Measurements from ENCODE around the gene TBC1D14.
A peak's percentile ranks its signal among the peaks of the same experiment; 100 is the strongest.
"Not testable (repeated sequence)": the region's sequence is repeated elsewhere in the genome, so short reads cannot be mapped to it uniquely, and the experiment has no call there.

Gene TBC1D14

DNA sequence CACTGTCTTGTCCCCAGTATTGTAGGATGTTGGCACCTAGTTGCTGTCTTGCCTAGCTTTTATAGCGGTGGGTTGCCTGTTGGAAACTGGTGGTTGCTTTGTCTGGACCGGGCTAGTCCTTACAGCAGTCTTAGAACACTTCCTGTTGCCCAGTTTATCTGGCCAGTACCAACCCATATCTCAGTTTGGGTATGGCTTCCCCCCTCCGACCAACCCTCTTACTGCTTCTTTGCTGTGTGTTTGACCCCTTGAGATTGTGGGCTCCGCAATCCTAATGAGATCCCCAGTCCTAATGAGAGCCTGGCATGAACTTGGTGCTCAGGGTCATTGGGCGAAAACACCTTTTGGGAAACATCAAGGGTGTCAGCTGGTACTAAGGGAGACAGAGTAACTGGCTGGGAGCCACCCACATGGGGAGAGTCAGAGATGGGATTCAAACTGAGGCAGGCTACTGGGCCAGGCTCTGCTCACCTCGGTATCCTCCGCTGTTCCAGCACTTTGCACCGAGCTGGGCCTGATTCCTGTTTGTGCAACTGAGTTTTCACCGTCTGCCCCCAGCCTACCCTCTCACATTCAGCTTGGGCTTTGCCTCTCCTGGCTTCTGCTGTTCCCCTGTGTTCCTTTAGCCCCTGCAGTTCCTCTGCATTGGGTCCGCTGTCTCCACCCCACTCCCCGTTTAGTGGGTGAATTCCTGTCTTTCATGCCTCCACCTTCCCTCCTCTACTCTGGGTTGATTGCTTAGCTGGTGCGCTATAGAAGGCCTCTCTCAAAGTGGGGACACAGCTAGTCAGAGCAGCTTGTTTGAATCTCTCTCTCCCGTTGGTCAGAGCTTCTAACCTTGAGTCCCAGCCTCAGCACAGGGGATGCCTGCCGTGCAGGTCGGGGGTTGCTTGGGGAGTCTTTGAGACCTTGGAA is 1.6 kb downstream of the TBC1D14 start:
- DNase-seq = no peak

DNA sequence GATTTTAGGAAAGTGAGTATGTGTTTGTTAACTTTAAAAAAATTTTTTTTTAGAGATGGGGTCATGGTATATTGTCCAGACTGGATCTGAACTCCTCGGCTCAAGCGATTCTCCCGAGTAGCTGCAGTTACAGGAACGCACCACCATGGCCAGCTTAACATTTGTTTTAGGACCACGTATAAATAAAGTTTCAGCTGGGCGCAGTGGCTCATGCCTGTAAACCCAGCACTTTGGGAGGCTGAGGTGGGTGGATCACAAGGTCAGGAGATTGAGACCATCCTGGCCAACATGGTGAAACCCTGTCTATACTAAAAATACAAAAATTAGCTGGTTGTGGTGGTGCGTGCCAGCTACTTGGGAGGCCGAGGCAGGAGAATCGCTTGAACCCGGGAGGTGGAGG is 2.3 kb downstream of the TBC1D14 start:
- not testable (repeated sequence) for DNase-seq

DNA sequence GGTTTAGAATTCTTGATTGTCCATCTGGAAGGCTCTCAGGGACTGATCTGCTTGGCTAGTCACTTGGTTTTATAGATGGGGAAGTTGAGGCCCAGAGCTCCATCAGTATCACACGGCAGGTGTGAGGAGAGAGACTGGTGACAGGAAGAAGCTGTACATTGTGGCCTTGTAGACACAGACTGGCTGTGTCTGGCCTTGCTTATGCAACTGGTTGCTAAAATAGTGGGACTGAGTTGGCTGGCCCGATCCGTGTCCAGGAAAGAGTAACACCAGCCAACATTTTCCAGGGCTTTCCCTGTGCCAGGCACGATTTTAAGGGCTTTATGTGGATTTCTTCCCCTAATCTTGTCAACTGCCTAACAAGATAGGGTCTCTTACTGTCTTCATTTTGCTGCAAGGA is 2.8 kb downstream of the TBC1D14 start:
- no peak for DNase-seq

DNA sequence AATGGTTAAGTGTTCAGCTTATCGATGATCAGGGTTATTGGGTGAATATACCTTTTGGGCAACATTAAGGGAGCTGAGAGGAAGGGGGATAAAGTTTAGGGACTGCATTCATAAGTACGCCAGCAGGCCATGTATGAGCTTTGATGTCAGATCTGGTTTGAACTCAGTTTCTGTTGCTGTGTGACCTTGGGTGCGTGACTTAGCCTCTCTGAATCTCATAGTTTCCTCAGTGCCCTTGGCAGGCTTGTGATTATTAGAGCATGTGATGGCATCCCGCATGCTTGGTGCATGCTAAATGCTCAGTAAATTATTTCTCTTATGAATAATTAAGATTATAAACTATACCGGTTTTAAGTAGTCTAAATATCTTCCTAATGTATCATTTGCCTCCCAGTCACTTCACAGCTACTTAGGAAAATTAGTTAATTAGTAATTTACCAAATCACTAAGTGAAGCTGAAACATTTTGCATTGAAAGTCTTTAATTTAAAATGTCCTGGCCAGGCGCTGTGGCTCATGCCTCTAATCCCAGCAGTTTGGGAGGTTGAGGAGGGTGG is 3.8 kb downstream of the TBC1D14 start:
- DNase-seq = no peak

DNA sequence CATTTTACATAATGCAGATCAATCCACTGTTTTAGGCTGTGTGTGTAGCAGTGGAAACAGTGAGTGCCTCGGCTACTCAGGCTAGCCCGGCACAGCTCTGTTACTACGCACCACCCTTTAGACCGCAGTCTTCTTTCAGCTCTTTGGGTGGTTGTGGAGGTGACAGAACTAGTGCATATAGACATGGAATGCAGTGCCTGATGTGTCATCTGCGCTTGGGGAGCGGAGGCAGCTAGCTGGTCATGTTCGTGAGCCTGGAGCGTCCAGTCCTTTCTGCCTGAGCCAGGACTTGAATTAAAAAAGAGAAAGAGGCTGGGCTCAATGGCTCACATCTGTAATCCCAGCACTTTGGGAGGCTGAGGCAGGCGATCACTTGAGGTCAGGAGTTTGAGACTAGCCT is 4.8 kb downstream of the TBC1D14 start:
- DNase-seq = no peak

DNA sequence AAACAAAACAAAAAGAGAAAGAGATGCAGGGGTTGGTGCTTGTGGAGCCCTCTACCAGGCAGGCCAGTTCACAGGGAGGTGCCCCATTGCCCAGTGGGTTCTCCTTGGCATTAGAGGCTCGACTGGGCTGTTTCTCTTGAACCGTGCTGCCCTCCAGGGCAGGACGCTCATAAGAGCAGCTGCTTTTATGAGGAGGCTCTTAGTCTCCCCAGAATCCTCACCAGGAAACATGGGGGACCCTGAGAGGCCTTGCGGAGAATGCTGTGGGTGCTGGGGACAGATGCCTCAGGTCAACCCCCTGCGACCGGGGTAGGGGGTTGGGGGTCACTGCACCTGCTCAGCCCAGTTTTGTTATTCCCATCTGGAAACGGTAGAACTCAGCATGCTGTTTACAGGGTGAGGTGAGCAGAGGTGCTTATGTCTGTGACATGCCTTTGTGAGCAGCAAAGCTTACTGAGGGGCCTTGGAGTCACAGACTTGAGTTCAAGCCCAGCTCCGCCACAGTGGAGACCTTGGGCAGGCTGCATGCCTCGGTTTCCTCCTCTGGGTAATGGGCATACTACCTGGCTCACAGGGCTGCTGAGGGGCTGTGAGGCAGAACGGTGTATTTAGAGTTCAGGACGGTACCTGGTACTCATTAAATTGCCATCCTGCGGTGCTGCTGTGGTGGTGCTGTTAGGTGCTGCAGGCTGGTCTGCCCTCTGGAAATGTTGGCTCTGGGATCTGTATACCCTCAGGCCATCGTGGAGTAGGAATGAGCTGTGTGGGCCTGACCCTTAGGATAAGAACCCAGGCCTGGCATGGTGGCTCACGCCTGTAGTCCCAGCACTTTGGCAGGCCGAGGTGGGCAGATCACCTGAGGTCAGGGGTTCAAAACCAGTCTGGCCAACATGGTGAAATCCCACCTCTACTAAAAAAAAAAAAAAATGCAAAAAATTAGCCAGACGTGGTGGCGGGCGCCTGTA is 5.7 kb downstream of the TBC1D14 start:
- no peak for DNase-seq

DNA sequence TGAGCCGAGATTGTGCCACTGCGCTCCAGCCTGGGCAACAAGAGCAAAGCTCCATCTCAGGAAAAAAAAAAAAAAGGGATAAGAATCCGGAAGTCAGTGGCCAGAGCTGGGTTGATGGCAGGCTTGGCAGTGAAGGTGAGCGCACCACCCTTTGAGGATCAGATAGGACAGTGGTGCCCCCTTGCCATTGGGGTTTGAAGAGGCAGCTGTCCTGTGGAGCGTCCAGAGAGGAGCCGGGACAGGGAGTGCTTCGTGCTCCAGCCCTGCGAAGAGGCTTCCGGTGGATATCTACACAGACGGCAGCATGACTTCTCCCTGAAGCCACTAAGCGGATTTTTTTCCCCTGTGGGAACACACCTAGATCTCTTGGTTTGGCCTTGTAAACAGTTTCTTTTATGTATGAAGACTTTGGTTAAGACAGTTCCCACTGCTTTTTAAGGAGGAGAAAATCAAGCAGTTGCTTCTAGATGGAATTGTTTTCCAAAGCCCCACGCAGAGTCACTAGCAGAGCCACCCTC is 6.5 kb downstream of the TBC1D14 start:
- DNase-seq = no peak

DNA sequence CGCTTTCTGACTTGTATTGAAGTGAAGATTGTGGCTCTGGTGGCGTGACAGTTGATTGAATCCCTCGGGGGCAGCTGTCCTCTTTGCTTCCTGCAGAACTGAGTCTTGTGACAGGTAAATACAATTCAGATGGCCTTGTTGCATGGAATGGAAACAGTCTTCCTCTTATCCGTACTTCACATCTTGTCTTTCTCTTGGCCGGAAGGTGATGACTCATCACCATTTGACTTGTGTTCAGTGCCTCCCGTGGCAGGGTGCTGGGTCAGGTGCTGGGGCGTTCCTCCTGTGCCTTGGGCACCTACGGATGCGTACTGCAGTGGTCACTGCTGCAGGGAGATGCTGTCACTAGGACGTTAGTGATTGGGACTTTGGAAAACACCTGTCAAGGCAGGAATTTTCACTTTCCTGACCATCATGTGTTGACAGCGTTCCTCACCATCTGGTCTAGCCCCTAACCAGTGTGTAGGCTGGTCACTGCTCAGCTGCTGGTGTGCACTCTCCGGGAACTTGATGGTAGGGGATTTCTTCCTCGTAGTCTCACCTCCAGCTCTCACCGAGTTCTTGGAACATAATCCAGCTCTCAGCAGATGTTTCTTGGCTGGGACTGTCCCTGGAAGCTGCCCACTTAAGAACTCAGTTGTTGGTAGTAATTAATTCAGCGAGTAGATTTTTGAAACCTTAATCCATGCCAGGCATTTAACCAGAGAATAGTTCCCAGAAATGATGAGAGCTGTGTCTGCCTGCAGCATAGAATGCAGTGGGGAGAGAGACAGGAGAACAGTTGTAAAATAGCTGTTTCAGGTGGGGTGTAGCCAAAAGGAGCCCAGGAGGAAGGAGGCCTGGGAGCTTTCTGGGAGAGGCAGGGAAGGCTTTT is 7.2 kb downstream of the TBC1D14 start:
- DNase-seq = no peak

DNA sequence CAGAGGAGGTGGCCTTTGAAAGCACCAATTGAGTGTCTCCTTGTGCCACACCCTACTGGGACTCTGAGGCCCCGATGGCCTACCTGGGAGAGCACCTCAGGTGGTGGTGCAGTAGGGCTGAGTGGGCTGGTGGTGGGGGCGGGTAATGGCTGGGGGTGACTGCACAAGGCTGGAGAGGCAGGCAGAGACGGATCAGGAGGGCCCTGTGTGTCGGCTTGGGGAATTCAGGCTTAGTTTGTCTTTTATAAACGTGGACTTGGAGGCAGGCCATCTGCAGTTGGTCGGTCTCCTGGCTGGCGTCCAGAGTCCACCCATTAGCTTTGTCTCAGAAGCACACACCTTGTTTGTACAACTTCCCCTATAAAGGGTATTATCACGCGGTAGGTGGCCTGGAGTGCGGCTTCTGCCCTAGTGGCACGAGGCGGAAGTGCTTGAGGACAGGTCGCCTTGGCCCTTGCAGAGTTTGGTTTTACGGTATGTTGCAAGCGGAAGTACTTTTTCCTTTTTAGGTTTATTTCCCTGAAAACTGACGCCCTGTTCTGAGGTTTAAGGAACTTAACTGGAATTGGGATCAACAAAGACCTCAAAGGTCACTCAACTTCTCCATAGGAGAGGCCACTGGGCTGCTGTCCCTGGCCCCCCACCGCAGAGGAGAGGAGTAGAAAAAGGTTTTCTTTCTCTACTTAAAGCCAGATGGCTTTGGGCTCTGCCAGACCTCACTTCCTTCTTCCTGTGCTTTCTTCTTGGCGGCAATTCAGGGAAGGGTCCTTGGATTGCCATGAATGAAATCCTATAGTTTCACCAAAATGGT is 8.0 kb downstream of the TBC1D14 start:
- DNase-seq = peak; percentile 45

DNA sequence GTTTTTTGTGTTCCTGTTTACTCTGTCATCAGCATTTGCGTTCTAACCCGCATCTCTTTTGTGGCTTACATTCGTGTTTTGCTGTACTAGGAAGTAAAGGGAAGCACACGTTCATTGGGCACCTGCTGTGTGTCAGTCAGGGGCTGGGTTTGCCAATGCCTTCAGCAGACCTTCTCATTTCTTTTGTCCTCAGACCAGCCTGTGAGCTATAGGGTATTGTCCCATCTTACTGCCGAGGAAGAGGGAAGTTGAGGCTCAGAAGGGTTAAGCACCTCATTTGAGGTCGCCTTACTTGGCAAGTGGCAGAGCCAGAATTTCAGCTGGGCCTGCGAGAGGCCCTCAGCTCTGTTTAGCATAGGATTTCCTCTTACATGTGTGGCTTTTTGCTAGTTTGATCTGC is 8.7 kb downstream of the TBC1D14 start:
- no peak for DNase-seq

DNA sequence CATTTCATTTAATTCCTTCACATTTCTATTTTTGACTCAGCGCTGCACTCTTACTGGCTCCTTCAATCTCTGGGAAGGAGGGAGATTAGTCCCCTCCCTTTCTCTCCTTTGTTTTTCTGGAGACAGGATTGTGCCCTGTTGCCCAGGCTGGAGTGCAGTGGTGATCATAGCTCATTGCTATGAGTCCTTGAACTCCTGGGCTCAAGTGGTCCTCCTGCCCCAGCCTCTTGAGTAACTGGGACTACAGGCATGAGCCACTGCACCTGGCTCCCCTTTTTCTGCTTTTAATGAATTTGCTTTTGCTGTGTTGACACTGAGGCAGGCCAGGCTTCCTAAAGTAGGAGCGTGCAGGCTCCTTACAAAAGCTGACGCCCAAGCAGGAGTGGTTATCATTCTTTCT is 10.5 kb downstream of the TBC1D14 start:
- no peak for DNase-seq

DNA sequence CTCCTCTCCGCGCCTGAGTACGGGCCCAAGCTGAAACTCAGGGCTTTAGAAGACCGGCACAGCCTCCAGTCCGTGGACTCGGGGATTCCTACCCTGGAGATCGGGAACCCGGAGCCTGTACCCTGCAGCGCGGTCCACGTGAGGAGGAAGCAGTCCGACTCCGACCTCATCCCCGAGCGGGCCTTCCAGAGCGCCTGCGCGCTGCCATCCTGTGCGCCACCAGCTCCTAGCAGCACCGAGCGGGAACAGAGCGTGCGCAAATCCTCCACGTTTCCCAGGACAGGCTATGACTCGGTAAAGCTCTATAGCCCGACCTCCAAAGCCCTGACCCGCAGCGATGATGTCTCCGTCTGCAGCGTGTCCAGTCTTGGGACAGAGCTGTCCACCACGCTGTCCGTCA is 13.9 kb downstream of the TBC1D14 start:
- no peak for DNase-seq

DNA sequence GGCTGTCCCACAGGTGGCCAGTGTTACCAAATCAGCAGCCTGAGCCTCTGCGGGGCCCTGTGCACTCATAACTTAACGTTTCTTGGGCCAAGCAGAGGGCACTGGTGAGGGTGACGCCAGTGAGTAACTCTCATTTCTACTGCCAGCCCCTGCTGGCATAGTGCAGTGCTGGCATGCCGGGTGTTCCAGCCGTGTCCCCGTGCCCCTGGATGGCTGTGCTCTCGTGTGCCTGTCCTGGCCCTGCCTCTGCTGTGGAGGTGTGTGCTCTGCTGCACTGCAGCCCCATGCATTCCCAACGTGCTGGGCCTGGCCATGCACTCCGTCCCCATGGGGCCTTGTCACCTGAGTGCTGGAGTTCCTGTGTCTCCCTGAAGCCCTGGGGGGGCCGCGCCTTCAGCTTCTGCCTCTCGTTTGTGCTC is 14.7 kb downstream of the TBC1D14 start:
- no peak for DNase-seq

DNA sequence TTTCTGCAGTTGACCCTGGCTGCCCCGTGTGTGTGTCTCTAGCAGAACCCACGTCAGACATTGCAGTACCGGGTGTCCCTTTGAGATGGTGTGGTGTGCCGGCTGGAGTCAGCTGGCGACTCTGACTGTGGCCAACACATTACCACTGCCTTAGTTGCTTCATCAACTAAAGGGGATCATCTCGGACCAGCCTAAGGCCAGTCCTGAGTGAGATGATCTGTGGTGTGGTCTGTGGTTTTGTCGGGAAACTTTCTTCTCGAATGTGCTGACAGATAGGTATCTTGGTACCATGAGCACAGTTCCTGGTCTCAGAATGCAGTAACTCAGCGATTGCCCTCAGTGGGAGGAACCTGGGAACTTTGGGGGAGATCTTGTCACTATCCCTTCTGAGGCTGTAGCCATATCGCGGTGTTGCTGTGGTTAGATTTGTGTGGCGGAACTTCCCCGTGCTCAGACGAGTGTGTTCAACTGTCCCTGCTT is 15.8 kb downstream of the TBC1D14 start:
- no peak for DNase-seq

DNA sequence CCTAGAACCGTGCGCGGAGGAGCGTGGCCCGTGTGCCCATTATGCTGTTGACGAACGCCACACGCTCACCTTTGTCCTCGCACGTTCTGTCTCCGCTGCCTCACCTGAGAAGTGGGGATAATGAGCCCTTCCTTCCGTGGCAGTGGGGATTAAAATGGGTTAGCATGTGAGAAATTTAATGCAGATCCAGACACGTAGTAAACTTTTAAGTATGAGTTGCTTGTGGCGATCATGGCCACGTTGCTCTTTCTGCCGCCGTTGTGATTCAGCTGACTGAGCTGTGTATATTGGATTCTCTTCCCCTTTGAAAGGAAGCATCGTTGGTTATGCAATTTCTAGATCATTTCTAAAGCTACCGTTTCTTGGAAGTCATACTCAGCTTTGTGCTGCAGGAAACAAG is 16.5 kb downstream of the TBC1D14 start:
- no peak for DNase-seq

DNA sequence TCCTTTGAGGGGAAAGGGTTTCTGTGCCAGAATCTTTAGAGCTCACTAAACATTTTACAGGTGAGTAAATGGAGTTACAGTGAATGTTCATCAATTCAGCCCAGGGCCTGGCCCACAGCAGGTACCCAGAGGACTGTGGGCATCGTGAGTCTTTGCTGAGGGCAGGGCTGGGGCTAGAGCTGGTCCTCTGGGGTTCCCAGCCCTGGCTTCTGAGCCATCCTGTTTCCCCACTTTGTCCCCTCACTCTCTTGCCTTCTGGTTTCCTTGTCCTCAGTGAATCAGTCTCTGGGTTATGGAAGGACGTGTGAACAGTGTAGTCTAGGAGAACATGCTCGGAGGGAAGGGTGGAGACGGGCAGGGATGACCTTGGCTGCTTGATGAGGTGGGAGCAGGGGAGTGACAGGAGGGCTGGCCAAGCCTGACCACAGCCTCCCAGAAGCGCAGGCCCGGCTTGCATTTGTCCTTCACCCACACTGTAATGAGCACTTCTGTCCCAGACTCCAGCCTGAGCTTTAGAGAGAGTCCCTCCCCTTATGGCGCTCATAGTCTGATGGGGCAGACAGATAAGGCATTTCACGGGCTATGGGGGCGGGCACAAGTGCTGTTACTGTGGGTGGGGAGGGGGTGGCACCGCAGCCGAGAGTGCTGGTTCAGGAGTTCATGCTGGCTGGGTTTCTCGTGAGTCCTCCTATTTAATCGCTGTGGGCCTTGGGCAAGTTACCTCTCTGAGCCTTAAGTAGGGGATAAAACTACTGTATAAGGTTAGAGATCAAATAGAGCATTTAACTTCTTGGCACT is 17.3 kb downstream of the TBC1D14 start:
- no peak for DNase-seq

DNA sequence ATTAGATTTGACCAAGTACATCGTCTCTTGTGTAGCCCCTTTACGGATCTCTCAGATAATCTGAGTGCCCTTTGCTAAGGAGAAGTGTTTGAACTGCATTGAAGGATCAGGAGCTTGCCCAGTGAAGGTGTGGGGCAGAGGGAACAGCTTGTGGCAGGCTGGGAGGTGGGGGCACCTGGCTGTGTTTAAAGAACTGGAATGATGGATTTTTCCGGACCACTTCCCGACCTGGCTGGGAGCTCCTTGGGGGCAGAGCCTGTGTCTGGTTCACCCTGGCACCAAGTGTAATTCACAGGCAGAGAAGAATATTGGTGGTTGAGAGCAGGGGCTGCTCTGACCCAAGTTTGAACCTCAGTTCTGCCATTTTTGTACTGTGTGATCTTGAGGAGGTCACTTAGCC is 18.5 kb downstream of the TBC1D14 start:
- no peak for DNase-seq

DNA sequence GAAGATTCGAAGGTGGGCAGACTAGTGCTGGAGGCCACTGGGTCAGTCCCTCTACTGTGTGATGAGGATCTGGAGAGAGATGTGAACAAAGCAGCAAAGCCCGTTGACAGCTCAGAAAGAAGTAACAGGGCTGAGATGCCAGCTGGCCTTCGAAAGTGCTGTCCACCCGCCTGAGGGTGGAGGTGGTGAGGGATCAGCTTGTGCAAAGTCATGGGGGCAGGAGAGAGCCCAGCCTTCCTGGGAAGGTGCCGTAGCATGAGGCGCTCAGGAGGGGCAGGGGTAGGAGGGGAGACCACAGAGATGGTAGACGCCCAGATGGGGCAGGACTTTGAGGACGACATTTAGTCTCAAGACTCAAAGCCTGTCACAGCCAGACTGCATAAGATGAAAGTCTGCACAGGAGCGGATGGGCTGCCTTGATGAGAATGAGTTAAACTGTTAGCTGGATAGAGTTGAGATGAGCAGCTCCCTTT is 19.7 kb downstream of the TBC1D14 start:
- no peak for DNase-seq

DNA sequence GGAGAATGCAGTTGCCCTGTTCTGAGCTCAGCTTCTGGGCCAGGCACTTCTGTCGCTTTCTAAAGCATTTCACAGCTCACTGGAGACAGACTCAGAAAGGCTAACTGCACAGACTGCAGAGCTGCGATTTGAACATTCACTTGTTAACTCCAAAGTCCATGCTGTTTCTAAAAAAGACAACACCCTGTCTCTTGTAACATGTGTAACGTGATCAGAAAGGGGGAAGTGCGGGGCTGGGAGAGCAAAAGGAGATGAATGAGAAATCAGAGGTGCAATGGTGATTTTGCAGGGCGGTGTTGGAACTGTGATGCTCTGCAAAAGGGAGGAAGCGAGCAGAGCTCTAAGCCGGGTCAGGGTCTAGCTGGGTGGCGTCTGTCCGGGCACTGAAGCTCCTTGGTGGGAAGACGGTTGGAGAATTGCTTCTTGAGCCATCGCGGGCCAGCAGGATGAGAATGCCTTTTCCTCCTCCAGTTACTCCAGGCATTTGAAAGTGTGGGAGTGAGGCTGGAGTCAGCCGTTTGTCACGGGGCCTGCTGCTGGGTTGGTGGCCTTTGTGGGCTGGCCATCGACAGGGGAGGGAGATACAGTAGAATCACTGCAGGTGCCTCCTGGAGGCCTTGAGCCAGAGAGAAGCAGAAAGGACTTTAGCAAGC is 20.3 kb downstream of the TBC1D14 start:
- DNase-seq = no peak

DNA sequence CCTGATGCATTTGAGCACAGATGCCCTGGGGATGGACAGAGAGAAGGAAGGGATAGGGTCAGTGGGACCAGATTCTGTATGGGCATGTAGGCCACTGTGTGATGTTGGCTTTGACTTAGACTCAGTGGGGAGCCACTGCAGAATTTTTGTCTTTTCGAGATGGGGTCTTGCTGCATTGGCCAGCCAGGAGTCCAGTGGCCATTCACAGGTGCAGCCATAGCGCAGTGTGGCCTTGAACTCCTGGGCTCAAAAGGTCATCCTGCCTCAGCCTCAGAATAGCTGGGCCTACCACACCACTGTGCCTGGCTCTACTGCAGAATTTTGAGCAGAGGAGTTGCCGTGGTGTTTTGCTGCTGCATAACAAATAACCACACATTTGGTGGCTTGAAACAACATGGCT is 22.8 kb downstream of the TBC1D14 start:
- no peak for DNase-seq

Measured in NCI-H187 treated with DMSO at 0.1 percent for 48 hours (cell line).